Ovary (tissue), 9 donors: ENCODE data around the gene PRDM13. TPM values are rescaled to one million over a fixed set of nuclear protein-coding genes. Genes with fewer than 3 reads are reported as not detected.
"Not testable (repeated sequence)": the region's sequence is repeated elsewhere in the genome, so short reads cannot be mapped to it uniquely, and the experiment has no call there.

ENCODE experiments used
- DNase-seq, 5 donors: peaks; one replicate each; pipeline ENCODE4 v3.0.0-alpha.2; 2019 to 2020
- H3K27ac ChIP-seq, 2 donors: fragments of 200-600 bp; one replicate each; pipeline versions ENCODE4 v1.5.1 to v1.8.0; 2019 to 2022
- H3K27me3 ChIP-seq: fragments of 200-600 bp; one replicate; pipeline ENCODE4 v1.8.0; 2022
- H3K36me3 ChIP-seq: fragments of 200-600 bp; sonication (generic); one replicate; pipeline ENCODE4 v1.5.1; 2019
- H3K4me1 ChIP-seq: one replicate; pipeline ENCODE4 v1.8.1; 2013; ENCODE audit warnings: mild to moderate bottlenecking, moderate library complexity; ENCODE audit not compliant: insufficient read depth
- H3K4me3 ChIP-seq: fragments of 200-600 bp; sonication (generic); one replicate; pipeline ENCODE4 v1.5.1; 2017
- H3K9me3 ChIP-seq, 2 donors: fragments of 200-600 bp in 1 of 2; sonication (generic) in 1 of 2; one replicate each; pipeline versions ENCODE4 v1.5.1 to v1.8.1; 2013 to 2019; ENCODE audit warnings: mild to moderate bottlenecking in 1 of 2, moderate library complexity in 1 of 2
- EP300 ChIP-seq: sonication (generic); formaldehyde crosslinking; IDR thresholded peaks from one replicate; pipeline ENCODE4 v1.6.1; 2017; ENCODE audit warnings: antibody characterized with exemption
- POLR2A ChIP-seq: fragments of 450-650 bp; IDR thresholded peaks from one replicate; pipeline ENCODE4 v1.6.1; 2017; ENCODE audit warnings: antibody characterized with exemption, mild to moderate bottlenecking, moderate library complexity
- WGBS, 3 donors: extraction: QIAGEN DNeasy Blood & Tissue Kit in 1 of 3; methylation state at CpG; one replicate each; pipeline versions ENCODE4 v1.1.5 to v1.1.7; 2013 to 2017; 5-methylcytosine and 5-hydroxymethylcytosine counted together
- intact Hi-C, 4 donors: fragments of 100-400 bp; cut with DNase I; formaldehyde crosslinking; loops; one replicate each; pipeline versions ENCODE4 v1.11.0 to v1.15.1; 2022 to 2023
- polyA plus RNA-seq, 2 donors: library from polyadenylated mRNA; stranded (reverse); fragments of 200-250 nt in 1 of 2; fragments of 350-450 nt in 1 of 2; fragmentation: Illumina TruSeq in 1 of 2; extraction: RNeasy Lipid Tissue Mini Kit (QIAGEN cat#74804) in 1 of 2; gene quantifications; one replicate each; pipeline ENCODE4 v1.2.3, GENCODE V29; 2013 to 2014
- total RNA-seq, 7 donors: library from RNA; depleted of rRNA in 2 of 7; stranded (reverse); fragments of >200 nt in 2 of 7; fragmentation: NEBNext Ultra II Directional in 3 of 7; extraction: Animal tissue kit (Norgen Biotek cat#: 25700) in 3 of 7; gene quantifications; one replicate each; pipeline versions ENCODE4 v1.1.0 to v1.2.4, GENCODE V29; 2016 to 2023
- TF ChIP-seq, protein P1 (sequence below), 3 donors: fragments of 450-650 bp in 2 of 3; fragments of 200-600 bp in 1 of 3; IDR thresholded peaks; one replicate each; pipeline versions ENCODE4 v1.5.1 to v1.8.0; 2016 to 2022; ENCODE audit warnings: antibody characterized with exemption in 3 of 3, mild to moderate bottlenecking in 1 of 3
- donor health status: DM: no; HTN: no; CAD: no; lungs with moderate emphysema.
- donor health status: DM: no; HTN: no; CAD: no.
- donor health status: Bipolar disorder and iron deficiency.
- donor health status: DM: yes; HTN: yes; CAD: no.
- donor health status: DM: no; HTN: no; CAD: no.
- donor health status: DM: yes; HTN: yes; CAD: no.

Gene PRDM13
- total and polyA plus RNA-seq, 9 donors, result 0.02 TPM; not detected in 8

DNA sequence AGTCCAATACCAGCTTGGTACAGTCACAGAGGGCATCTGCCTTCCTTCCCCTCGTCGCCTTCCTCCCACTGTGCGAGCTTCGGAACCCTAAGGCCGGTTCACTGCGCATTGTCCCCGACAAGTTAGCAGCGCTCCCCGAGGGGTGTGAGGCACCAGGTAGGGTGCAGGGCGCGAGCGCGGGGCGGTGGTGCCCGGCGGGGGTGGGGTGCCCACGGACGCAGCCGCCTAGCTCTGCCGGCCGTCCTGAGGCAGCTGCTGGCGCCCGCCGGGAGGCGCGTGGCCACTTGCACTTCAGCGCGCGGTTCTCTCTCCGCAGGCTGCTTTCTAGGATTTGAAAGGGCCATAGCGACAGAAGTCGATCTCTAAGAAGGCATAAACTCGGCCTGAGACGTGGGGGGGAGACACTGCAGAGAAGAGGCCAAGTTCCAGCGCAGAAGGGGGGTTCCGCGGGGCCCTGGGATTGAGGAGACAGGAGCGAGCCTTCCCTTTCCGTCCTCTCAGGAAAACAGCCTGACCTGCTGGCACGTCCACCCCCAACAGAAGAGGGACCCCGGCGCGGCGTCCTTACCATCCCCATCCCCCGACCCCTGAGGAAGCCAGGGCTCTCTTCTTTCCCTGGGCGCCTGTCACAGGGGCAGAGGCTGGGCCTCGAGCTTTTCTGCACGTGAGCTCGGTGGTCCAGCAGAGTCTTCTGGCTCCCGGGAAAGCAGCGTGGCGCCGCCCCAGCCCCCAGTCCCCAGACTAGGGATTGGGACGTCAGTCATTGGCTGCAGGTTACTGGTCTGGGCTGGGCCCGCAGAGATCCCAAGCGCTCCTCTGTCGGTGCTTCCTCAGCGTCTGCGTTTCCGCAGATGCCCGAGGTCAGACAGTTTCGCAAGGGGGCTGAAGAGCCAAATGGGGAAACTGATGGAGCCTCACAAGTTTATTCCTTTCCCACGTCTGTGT is 15.6 kb upstream of the PRDM13 start:
- TF ChIP-seq POLR2A (no peak), EP300 (no peak)
- TF ChIP-seq, protein P1, sequence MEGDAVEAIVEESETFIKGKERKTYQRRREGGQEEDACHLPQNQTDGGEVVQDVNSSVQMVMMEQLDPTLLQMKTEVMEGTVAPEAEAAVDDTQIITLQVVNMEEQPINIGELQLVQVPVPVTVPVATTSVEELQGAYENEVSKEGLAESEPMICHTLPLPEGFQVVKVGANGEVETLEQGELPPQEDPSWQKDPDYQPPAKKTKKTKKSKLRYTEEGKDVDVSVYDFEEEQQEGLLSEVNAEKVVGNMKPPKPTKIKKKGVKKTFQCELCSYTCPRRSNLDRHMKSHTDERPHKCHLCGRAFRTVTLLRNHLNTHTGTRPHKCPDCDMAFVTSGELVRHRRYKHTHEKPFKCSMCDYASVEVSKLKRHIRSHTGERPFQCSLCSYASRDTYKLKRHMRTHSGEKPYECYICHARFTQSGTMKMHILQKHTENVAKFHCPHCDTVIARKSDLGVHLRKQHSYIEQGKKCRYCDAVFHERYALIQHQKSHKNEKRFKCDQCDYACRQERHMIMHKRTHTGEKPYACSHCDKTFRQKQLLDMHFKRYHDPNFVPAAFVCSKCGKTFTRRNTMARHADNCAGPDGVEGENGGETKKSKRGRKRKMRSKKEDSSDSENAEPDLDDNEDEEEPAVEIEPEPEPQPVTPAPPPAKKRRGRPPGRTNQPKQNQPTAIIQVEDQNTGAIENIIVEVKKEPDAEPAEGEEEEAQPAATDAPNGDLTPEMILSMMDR (IDR thresholded peaks at IDR 0.05), result no peak
- Histone ChIP-seq H3K4me1 (peaks cover 3% of the 10 kb centered on the region), H3K9me3 (peaks cover 0 to 8% of the 10 kb centered on the region in 2 donors), H3K36me3 (no peaks in the 10 kb centered on the region), H3K27me3 (no peaks in the 10 kb centered on the region), H3K27ac (no peak overlapping the region), H3K4me3 (no peak overlapping the region)
- no peak for DNase-seq
- WGBS, 3 donors, result 6 to 9% (median 8%) methylated on average over 51 to 63 of the region's 63 CpGs
- intact Hi-C loops, result no loop called here

DNA sequence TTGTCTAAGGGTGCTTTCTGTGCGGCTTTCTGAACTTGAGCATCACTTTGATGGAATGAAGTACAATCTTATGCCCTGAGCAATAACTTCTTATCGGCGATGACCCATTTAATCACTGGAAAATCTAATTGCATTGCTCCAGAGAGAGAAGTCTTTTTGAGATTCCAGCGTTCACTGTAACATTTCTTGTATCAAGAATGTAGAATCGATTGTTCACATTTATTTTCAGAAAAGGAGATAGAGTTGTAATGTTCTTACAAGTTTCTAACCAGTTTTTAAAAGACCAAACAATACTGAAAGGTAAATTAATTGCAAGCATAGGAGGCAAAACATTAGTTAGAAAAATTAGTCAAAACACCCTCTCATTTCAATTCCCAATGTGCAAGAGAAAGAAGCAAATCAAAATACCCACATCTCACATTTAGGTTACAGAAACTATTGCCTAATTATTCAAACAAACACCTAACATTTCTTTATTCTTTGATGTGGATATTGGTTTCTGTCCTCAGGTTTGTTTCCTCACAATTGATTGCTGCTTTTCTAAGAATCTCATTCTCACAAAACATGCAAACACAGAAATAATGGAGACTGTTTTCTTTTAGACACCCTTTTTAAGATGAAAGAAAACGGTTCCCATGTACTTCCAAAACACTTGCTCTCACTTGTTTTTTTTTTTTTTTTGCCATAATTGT is 14.8 kb upstream of the PRDM13 start:
- intact Hi-C loops, result no loop called here

DNA sequence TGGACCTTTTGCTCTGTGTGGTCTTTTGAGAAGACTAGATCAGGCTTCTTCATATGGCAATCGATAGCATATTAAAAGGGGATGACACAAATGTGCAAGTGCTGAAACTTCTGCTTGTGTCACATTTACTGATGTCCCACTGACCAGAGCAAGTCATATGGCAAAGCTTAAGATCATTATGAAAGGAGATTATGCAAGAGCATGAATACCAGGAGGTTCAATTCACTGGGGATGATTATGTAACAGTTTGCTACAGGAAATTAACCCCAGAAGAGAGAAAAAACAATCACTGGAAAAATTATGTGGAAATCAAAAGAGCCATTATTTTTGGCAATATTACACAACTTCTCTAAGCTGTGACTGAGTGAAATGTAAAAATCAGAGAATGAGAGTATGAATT is 13.7 kb upstream of the PRDM13 start:
- TF ChIP-seq, protein P1 (IDR thresholded peaks at IDR 0.05), result no peak
- TF ChIP-seq EP300, result no peak
- TF ChIP-seq POLR2A, result no peak
- Histone ChIP-seq H3K4me1 (peaks cover 3% of the 10 kb centered on the region), H3K27ac (no peak overlapping the region), H3K4me3 (no peak overlapping the region), H3K36me3 (no peaks in the 10 kb centered on the region), H3K9me3 (peaks cover 0 to 8% of the 10 kb centered on the region in 2 donors), H3K27me3 (no peaks in the 10 kb centered on the region)
- intact Hi-C loops, result no loop called here
- DNase-seq, result no peak
- 50 to 65% (median 56%) methylated on average over 1 of the region's 1 CpG for WGBS, 3 donors

More for the DNA sequence above, 14.8 kb upstream of the PRDM13 start:
- Histone ChIP-seq H3K4me1 (peaks cover 3% of the 10 kb centered on the region), H3K27me3 (no peaks in the 10 kb centered on the region), H3K36me3 (no peaks in the 10 kb centered on the region), H3K9me3 (peaks cover 0 to 8% of the 10 kb centered on the region in 2 donors), H3K27ac (no peak overlapping the region), H3K4me3 (no peak overlapping the region)
- DNase-seq, result no peak
- TF ChIP-seq, protein P1 (IDR thresholded peaks at IDR 0.05), result no peak
- TF ChIP-seq POLR2A, result no peak
- no peak for TF ChIP-seq EP300
- 26 to 32% (median 26%) methylated on average over 6 of the region's 6 CpGs for WGBS, 3 donors

DNA sequence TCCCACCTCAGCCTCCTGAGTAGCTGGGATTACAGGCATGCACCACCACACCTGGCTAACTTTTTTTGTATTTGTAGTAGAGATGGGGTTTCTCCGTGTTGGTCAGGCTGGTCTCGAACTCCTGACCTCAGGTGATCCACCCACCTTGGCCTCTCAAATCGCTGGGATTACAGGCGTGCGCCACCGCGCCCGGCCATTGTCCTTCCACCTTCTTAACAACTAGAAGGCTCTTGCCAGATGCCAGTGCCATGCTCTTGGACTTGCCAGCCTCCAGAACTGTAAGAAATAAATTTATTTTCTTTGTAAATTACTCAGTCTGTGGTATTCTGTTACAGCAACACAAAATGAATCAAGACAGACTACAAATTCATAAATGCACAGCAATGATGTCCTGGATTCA is 11.9 kb upstream of the PRDM13 start:
- H3K27me3 ChIP-seq, H3K36me3 ChIP-seq, H3K4me1 ChIP-seq, H3K27ac ChIP-seq, H3K9me3 ChIP-seq, DNase-seq, H3K4me3 ChIP-seq, intact Hi-C loops: not testable (repeated sequence)
- WGBS, 3 donors, result 71 to 77% (median 75%) methylated on average over 8 of the region's 8 CpGs
